GM23248 (cell line): ENCODE measurements around the gene MRNIP. TPM values are rescaled to one million over a fixed set of nuclear protein-coding genes. Genes with fewer than 3 reads are reported as not detected.

Source experiments
- DNase-seq: peaks from one replicate; pipeline ENCODE4 v3.0.0-alpha.2; 2015
- H2AFZ ChIP-seq: fragments of 200-600 bp; sonication (generic); 2 replicates; pipeline ENCODE4 v1.6.1; 2016; ENCODE audit warnings: antibody characterized with exemption
- H3F3A ChIP-seq: fragments of 200-600 bp; sonication (generic); 2 replicates; pipeline ENCODE4 v1.6.1; 2016; ENCODE audit warnings: mild to moderate bottlenecking, antibody characterized with exemption, mixed run types; ENCODE audit not compliant: insufficient read depth
- H3K27ac ChIP-seq: fragments of 200-600 bp; sonication (generic); 2 replicates; pipeline ENCODE4 v1.5.1; 2016; ENCODE audit warnings: mild to moderate bottlenecking
- H3K27me3 ChIP-seq: fragments of 200-600 bp; sonication (generic); replicated peaks from 2 replicates; pipeline ENCODE4 v1.6.1; 2016; ENCODE audit warnings: mild to moderate bottlenecking; ENCODE audit not compliant: insufficient read depth
- H3K36me3 ChIP-seq: fragments of 200-600 bp; sonication (generic); 2 replicates; pipeline ENCODE4 v1.6.1; 2016; ENCODE audit warnings: low read depth, mild to moderate bottlenecking
- H3K4me1 ChIP-seq: fragments of 200-600 bp; sonication (generic); 2 replicates; pipeline ENCODE4 v1.6.1; 2016; ENCODE audit warnings: mild to moderate bottlenecking; ENCODE audit not compliant: insufficient read depth
- H3K4me2 ChIP-seq: fragments of 200-600 bp; sonication (generic); one replicate; pipeline ENCODE4 v1.6.1; 2016; ENCODE audit warnings: mild to moderate bottlenecking; ENCODE audit not compliant: unreplicated experiment
- H3K4me3 ChIP-seq: fragments of 200-600 bp; sonication (generic); 2 replicates; pipeline ENCODE4 v1.5.1; 2016; ENCODE audit warnings: mild to moderate bottlenecking
- H3K79me2 ChIP-seq: fragments of 200-600 bp; sonication (generic); 2 replicates; pipeline ENCODE4 v1.6.1; 2016; ENCODE audit warnings: mild to moderate bottlenecking; ENCODE audit not compliant: insufficient read depth
- H3K9ac ChIP-seq: fragments of 200-600 bp; sonication (generic); 2 replicates; pipeline ENCODE4 v1.6.1; 2016; ENCODE audit warnings: mild to moderate bottlenecking
- H3K9me2 ChIP-seq: fragments of 200-600 bp; sonication (generic); 2 replicates; pipeline ENCODE4 v1.6.1; 2016; ENCODE audit warnings: mixed run types, mild to moderate bottlenecking, moderate library complexity; ENCODE audit not compliant: insufficient read depth
- H3K9me3 ChIP-seq: fragments of 200-600 bp; sonication (generic); one replicate; pipeline ENCODE4 v1.6.1; 2017; ENCODE audit warnings: low read depth
- H4K20me1 ChIP-seq: fragments of 200-600 bp; sonication (generic); 2 replicates; pipeline ENCODE4 v1.6.0; 2016; ENCODE audit not compliant: insufficient read depth
- EZH2 ChIP-seq: fragments of 200-600 bp; sonication (generic); IDR thresholded peaks from 2 replicates; pipeline ENCODE4 v1.6.1; 2018; ENCODE audit warnings: antibody characterized with exemption, mild to moderate bottlenecking; ENCODE audit not compliant: insufficient read depth, poor library complexity, severe bottlenecking
- EZH2phosphoT487 ChIP-seq: fragments of 200-600 bp; sonication (generic); IDR thresholded peaks from 2 replicates; pipeline ENCODE4 v1.6.1; 2018; ENCODE audit warnings: antibody characterized with exemption, moderate library complexity, mild to moderate bottlenecking, low read depth; ENCODE audit not compliant: insufficient read depth
- WGBS, 2 experiments: methylation state at CpG; one replicate each; pipeline ENCODE4 v1.1.6; 2015 to 2017; ENCODE audit warnings: low lambda C conversion rate in 2 of 2, low coverage in 1 of 2; ENCODE audit errors: missing lambda C conversion rate in 2 of 2; 5-methylcytosine and 5-hydroxymethylcytosine counted together
- in situ Hi-C: fragments of 300-500 bp; cut with MboI; formaldehyde crosslinking; loops from 2 replicates; pipeline ENCODE4 v1.15.0; 2020
- polyA plus RNA-seq: library from polyadenylated mRNA; unstranded; fragments of >200 nt; fragmentation: Nextera tagmentation; extraction: Ambion mirVana; gene quantifications from 2 replicates; pipeline ENCODE4 v1.2.1, GENCODE V29; 2016
- total RNA-seq: library from RNA; depleted of rRNA; stranded (reverse); fragments of >200 nt; shearing (Covaris generic); gene quantifications from 2 replicates; pipeline ENCODE4 v1.2.3, GENCODE V29; 2014

The MRNIP gene
- total and polyA plus RNA-seq, 2 experiments from 2014 or later, result 14.1 to 17.3 TPM

GRCh38 chr5:179890751-179891682 is 32.4 kb upstream of the MRNIP start:
- TF ChIP-seq EZH2 (no peak), EZH2phosphoT487 (no peak)
- in situ Hi-C loops, result no loop called here
- H3K27me3 ChIP-seq, result no peaks in the 10 kb centered on the region
- H3K27ac ChIP-seq, result no peak overlapping the region
- no peak overlapping the region for H2AFZ ChIP-seq
- H3K36me3 ChIP-seq, result peaks cover 18% of the 10 kb centered on the region; the same call in 1 of the 2 replicates
- H3K4me3 ChIP-seq, result no peak overlapping the region
- H4K20me1 ChIP-seq, result no peaks in the 10 kb centered on the region
- H3K9me2 ChIP-seq, result no peaks in the 10 kb centered on the region
- no peak for DNase-seq
- no peaks in the 10 kb centered on the region for H3K4me1 ChIP-seq
- peaks cover 6% of the 10 kb centered on the region; the same call in 1 of the 2 replicates for H3K79me2 ChIP-seq
- no peak overlapping the region for H3K9ac ChIP-seq
- H3K9me3 ChIP-seq, result no peaks in the 10 kb centered on the region
- no peak overlapping the region for H3K4me2 ChIP-seq
- 91 to 95% methylated on average over 24 to 25 of the region's 25 CpGs for WGBS, 2 experiments
- H3F3A ChIP-seq, result no peaks in the 10 kb centered on the region

- no peak for DNase-seq
- no peak overlapping the region for H3K27ac ChIP-seq
- no peak overlapping the region for H3K4me2 ChIP-seq
- peaks cover 12% of the 10 kb centered on the region; the same call in 1 of the 2 replicates for H3K79me2 ChIP-seq
- H3F3A ChIP-seq, result no peaks in the 10 kb centered on the region
- WGBS, 2 experiments, result 79 to 84% methylated on average over 13 of the region's 13 CpGs
- no peak for TF ChIP-seq EZH2phosphoT487
- no peak for TF ChIP-seq EZH2
- no peaks in the 10 kb centered on the region for H4K20me1 ChIP-seq
- no peaks in the 10 kb centered on the region for H3K4me1 ChIP-seq
- no peak overlapping the region for H3K9ac ChIP-seq
- no peak overlapping the region for H3K4me3 ChIP-seq
- H3K9me2 ChIP-seq, result no peaks in the 10 kb centered on the region
- H2AFZ ChIP-seq, result no peak overlapping the region
- H3K36me3 ChIP-seq, result peaks cover 29% of the 10 kb centered on the region
- H3K27me3 ChIP-seq, result no peaks in the 10 kb centered on the region
- in situ Hi-C loops, result no loop called here
- no peaks in the 10 kb centered on the region for H3K9me3 ChIP-seq
Measured at GRCh38 chr5:179889885-179890284, 31.3 kb upstream of the MRNIP start.

- H3K4me2 ChIP-seq, result no peak overlapping the region
- TF ChIP-seq EZH2, result no peak
- no peak for TF ChIP-seq EZH2phosphoT487
- in situ Hi-C loops, result no loop called here
- H4K20me1 ChIP-seq, result no peaks in the 10 kb centered on the region
- no peak overlapping the region for H3K9ac ChIP-seq
- no peaks in the 10 kb centered on the region for H3F3A ChIP-seq
- no peak overlapping the region for H2AFZ ChIP-seq
- H3K9me3 ChIP-seq, result no peaks in the 10 kb centered on the region
- no peak overlapping the region for H3K4me3 ChIP-seq
- WGBS, 2 experiments, result 91 to 92% methylated on average over 6 of the region's 6 CpGs
- H3K79me2 ChIP-seq, result peaks cover 12% of the 10 kb centered on the region; the same call in 1 of the 2 replicates
- no peak for DNase-seq
- no peaks in the 10 kb centered on the region for H3K4me1 ChIP-seq
- H3K36me3 ChIP-seq, result peaks cover 50% of the 10 kb centered on the region
- H3K27me3 ChIP-seq, result no peaks in the 10 kb centered on the region
- H3K27ac ChIP-seq, result no peak overlapping the region
- no peaks in the 10 kb centered on the region for H3K9me2 ChIP-seq
Measured at GRCh38 chr5:179887802-179888201, 29.2 kb upstream of the MRNIP start.

GRCh38 chr5:179887095-179887494 is 28.5 kb upstream of the MRNIP start:
- no peak for DNase-seq
- 96 to 97% methylated on average over 11 of the region's 11 CpGs for WGBS, 2 experiments
- H3K27me3 ChIP-seq, result no peaks in the 10 kb centered on the region
- H3K4me1 ChIP-seq, result no peaks in the 10 kb centered on the region
- H3K9me2 ChIP-seq, result no peaks in the 10 kb centered on the region
- no peak overlapping the region for H2AFZ ChIP-seq
- no peaks in the 10 kb centered on the region for H4K20me1 ChIP-seq
- H3K79me2 ChIP-seq, result peaks cover 12% of the 10 kb centered on the region; the same call in 1 of the 2 replicates
- H3F3A ChIP-seq, result no peaks in the 10 kb centered on the region
- H3K4me3 ChIP-seq, result no peak overlapping the region
- H3K9ac ChIP-seq, result no peak overlapping the region
- H3K27ac ChIP-seq, result no peak overlapping the region
- TF ChIP-seq EZH2 (no peak), EZH2phosphoT487 (no peak)
- in situ Hi-C loops, result no loop called here
- H3K4me2 ChIP-seq, result no peak overlapping the region
- no peaks in the 10 kb centered on the region for H3K9me3 ChIP-seq
- peaks cover 46% of the 10 kb centered on the region for H3K36me3 ChIP-seq
